Calu3 (cell line): ENCODE data around the gene GRK1. TPM values are rescaled to one million over a fixed set of nuclear protein-coding genes. Genes with fewer than 3 reads are reported as not detected.

Source experiments
- BruUV-seq: library from RNA; stranded (reverse); fragments of 400-500 nt; replicated peaks from 2 replicates; lab custom pipeline; 2021; lab: Mats Ljungman, UMichigan
- CTCF ChIA-PET: fragments of 300-600 bp; sonication (Branson Sonifier 250); formaldehyde crosslinking; loops from one replicate; lab custom pipeline; 2022; ENCODE audit warnings: antibody characterized with exemption; lab: Charles Lee
- DNase-seq: peaks from one replicate; pipeline ENCODE4 v3.0.0; 2022
- H3K27ac Mint-ChIP-seq: one replicate; pipeline ENCODE4 v1.8.0; 2022; ENCODE audit warnings: mixed read lengths; ENCODE audit not compliant: unreplicated experiment
- H3K27me3 Mint-ChIP-seq: one replicate; pipeline ENCODE4 v1.8.0; 2022; ENCODE audit warnings: mixed read lengths; ENCODE audit not compliant: unreplicated experiment
- H3K36me3 Mint-ChIP-seq: one replicate; pipeline ENCODE4 v1.8.0; 2022; ENCODE audit warnings: mild to moderate bottlenecking, moderate library complexity, mixed read lengths; ENCODE audit not compliant: insufficient read depth, unreplicated experiment
- H3K4me1 Mint-ChIP-seq: one replicate; pipeline ENCODE4 v1.8.0; 2022; ENCODE audit warnings: mild to moderate bottlenecking, low read depth, mixed read lengths; ENCODE audit not compliant: unreplicated experiment
- H3K4me3 Mint-ChIP-seq: one replicate; pipeline ENCODE4 v1.8.0; 2022; ENCODE audit warnings: mild to moderate bottlenecking, low read depth, moderate library complexity, mixed read lengths; ENCODE audit not compliant: unreplicated experiment
- H3K9me3 Mint-ChIP-seq: one replicate; pipeline ENCODE4 v1.8.0; 2022; ENCODE audit warnings: low read depth, mixed read lengths; ENCODE audit not compliant: unreplicated experiment
- intact Hi-C: fragments of 100-400 bp; cut with micrococcal nuclease; formaldehyde crosslinking; loops from one replicate; pipeline ENCODE4 v1.10.0; 2022; ENCODE audit not compliant: unreplicated experiment
- total RNA-seq: library from RNA; stranded (reverse); gene quantifications from 2 replicates; pipeline ENCODE4 v1.2.3, GENCODE V29; 2022
- TF ChIP-seq, protein P1 (sequence below): fragments of 200-600 bp; IDR thresholded peaks from one replicate; pipeline ENCODE4 v1.8.0; 2022; ENCODE audit warnings: antibody characterized with exemption; ENCODE audit not compliant: unreplicated experiment

GRK1 gene
- total RNA-seq, 1 experiment from 2014 or later: not detected

DNA sequence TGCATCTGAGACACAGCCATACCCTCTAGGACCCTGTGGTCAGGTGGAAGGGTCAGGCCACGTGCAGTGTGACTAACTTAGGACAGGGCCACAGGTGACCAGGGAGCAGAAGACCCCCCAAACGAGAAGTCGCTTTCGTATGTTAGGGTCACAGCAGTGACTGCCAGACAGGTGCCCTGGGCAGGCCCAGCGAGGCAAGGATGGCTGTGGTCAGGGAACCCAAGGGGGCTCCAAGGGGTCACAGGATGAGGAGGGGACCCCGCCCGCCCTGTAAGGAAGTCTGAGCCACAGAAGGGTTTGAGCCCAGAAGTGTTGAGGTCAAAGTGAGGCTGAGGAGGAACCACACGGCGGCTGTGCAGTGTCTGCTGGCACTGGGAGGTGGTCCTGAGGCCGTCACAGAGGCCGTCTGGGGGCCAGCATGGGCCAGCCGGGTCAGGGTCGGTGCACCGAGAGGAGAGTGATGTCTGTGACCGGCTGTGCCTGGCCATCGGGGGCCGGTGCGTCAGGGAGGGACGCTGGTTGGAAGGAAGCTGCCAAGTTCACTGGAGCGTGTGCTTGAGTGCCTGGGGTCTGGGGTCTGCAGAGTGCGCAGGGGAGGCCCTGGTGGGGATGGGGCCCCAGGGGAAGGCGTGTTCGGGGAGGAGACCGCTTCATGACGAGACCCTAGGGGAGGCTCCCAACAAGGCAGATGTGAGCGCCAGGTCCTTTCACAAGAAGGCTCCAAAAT, 67.2 kb downstream of the GRK1 start:
- Mint-ChIP-seq H3K4me1 (no peaks in the 10 kb centered on the region), H3K36me3 (no peaks in the 10 kb centered on the region), H3K4me3 (no peak overlapping the region), H3K9me3 (no peaks in the 10 kb centered on the region), H3K27me3 (no peaks in the 10 kb centered on the region), H3K27ac (no peak overlapping the region)
- no peak for DNase-seq
- BruUV-seq: no TSS peak
- intact Hi-C loops: no loop called here
- TF ChIP-seq, protein P1, sequence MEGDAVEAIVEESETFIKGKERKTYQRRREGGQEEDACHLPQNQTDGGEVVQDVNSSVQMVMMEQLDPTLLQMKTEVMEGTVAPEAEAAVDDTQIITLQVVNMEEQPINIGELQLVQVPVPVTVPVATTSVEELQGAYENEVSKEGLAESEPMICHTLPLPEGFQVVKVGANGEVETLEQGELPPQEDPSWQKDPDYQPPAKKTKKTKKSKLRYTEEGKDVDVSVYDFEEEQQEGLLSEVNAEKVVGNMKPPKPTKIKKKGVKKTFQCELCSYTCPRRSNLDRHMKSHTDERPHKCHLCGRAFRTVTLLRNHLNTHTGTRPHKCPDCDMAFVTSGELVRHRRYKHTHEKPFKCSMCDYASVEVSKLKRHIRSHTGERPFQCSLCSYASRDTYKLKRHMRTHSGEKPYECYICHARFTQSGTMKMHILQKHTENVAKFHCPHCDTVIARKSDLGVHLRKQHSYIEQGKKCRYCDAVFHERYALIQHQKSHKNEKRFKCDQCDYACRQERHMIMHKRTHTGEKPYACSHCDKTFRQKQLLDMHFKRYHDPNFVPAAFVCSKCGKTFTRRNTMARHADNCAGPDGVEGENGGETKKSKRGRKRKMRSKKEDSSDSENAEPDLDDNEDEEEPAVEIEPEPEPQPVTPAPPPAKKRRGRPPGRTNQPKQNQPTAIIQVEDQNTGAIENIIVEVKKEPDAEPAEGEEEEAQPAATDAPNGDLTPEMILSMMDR: no peak
- CTCF ChIA-PET: no interaction called here

DNA sequence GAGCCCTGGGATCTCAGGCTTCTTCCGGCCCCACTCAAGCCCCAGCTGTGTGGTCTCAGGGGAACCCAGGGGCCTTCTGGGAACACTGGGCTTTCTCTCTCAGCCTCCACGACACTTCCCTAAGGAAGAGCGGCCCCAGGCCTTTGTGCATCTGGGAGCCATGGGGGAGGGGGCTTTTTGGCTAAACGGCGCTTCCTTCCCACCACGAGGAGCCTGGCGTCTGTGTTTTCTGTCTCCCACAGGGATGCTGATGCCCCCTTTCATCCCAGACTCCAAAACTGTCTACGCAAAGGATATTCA, 67.8 kb downstream of the GRK1 start:
- Mint-ChIP-seq H3K27ac (no peak overlapping the region), H3K36me3 (no peaks in the 10 kb centered on the region), H3K4me1 (no peaks in the 10 kb centered on the region), H3K9me3 (no peaks in the 10 kb centered on the region), H3K27me3 (no peaks in the 10 kb centered on the region), H3K4me3 (no peak overlapping the region)
- DNase-seq: no peak
- intact Hi-C loops: no loop called here
- BruUV-seq: no TSS peak
- CTCF ChIA-PET: no interaction called here
- TF ChIP-seq, protein P1: no peak

DNA sequence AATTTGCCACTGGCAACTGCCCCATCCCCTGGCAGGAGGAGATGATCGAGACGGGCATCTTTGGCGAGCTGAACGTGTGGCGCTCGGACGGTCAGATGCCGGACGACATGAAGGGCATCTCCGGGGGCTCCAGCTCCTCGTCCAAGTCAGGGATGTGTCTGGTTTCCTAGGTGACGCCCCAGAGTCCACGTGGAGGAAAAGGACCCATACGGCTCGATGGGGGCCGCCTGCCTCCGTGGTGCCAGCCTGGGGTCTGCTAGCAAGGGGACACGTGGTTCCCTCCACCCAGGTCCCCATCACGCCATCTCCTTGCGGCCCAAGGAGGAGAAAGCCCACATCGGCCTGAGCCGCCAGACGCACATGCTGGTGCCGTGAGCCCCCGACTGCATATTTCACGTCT, 68.2 kb downstream of the GRK1 start:
- no peak overlapping the region for H3K4me3 Mint-ChIP-seq
- H3K27me3 Mint-ChIP-seq: no peaks in the 10 kb centered on the region
- H3K36me3 Mint-ChIP-seq: no peaks in the 10 kb centered on the region
- H3K4me1 Mint-ChIP-seq: no peaks in the 10 kb centered on the region
- no peak overlapping the region for H3K27ac Mint-ChIP-seq
- intact Hi-C loops: no loop called here
- no peak for DNase-seq
- no TSS peak for BruUV-seq
- TF ChIP-seq, protein P1: no peak
- no peaks in the 10 kb centered on the region for H3K9me3 Mint-ChIP-seq
- CTCF ChIA-PET: no interaction called here

DNA sequence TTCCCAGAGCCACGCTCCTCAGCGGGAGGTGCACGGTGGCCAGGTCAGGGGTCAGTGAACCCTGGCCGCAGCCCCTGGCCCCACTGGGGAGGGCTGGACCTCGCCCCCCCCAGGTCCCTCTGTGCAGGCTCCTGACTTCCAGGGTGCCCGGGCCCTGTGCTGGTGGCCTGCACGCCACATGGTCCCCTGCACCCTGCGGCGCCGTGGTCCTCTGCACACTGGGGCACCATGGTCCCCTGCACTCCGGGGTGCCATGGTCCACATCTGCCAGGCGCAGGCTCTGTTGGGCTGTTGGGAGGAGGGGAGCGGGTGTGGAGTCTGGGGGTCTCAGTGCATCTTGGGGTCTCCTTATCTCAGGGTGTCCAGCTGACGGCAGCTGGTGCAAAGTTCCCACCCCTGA, 68.7 kb downstream of the GRK1 start:
- TF ChIP-seq, protein P1: no peak
- CTCF ChIA-PET: no interaction called here
- BruUV-seq: no TSS peak
- Mint-ChIP-seq H3K4me1 (no peaks in the 10 kb centered on the region), H3K9me3 (no peaks in the 10 kb centered on the region), H3K27ac (no peak overlapping the region), H3K36me3 (no peaks in the 10 kb centered on the region), H3K4me3 (no peak overlapping the region), H3K27me3 (no peaks in the 10 kb centered on the region)
- no peak for DNase-seq
- intact Hi-C loops: no loop called here
